A673 (cell line): ENCODE results near the gene MYEOV.

ENCODE experiments used
- EZH2 ChIP-seq: fragments of 200-600 bp; sonication (generic); IDR thresholded peaks from 2 replicates; pipeline ENCODE4 v1.6.1; 2017; ENCODE audit warnings: borderline replicate concordance, low read depth, mild to moderate bottlenecking, mixed read lengths, antibody characterized with exemption, low read length; ENCODE audit not compliant: poor library complexity, severe bottlenecking
- TF ChIP-seq, protein P1 (sequence below): fragments of 300-800, 200-600 bp; sonication (generic); conservative IDR thresholded peaks from 2 replicates; pipeline ENCODE4 v1.5.1; 2017; ENCODE audit warnings: low read depth, mild to moderate bottlenecking, antibody characterized with exemption, low read length, moderate library complexity, mixed read lengths

DNA sequence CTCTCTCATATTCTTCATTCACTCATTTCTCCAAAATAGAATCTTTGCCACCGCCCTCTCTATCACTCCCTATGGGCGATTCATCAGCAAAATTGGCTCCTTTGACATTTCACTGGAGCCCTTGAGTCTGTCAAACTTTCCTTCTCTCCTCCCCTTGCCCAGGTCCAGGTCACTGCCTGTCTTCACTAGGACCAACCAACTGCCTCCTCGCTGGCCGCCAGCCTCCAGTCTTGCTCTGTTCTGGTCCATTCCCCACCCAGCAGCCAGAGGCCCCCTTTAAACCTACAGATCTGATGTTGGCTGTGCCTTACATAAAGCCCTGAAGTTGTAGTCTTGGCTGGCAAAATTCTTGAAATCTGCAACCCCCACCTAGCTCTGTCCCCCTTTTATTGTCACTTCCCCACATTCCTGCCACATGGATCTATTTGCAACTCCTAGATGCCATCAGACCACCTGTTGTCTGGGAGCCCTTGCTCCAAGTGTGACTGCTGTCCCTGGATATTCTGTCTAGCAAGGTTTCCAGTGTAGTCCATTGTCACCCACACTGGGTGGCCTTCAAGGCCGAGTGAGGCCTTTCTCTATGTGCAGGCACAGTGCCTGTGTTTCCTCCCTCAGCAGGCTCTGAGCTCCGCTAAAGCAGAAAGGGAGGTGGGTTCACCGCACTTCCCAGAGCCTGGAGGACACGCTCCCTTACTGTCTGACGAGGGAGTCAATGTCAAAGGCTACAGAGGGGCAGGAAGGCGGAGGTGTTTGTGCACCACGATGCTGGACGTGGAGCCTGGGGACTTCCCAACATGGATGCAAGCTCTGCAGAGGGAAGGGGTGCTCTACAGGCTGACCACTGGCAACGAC lies 25.5 kb downstream of the MYEOV start:
- TF ChIP-seq, protein P1, sequence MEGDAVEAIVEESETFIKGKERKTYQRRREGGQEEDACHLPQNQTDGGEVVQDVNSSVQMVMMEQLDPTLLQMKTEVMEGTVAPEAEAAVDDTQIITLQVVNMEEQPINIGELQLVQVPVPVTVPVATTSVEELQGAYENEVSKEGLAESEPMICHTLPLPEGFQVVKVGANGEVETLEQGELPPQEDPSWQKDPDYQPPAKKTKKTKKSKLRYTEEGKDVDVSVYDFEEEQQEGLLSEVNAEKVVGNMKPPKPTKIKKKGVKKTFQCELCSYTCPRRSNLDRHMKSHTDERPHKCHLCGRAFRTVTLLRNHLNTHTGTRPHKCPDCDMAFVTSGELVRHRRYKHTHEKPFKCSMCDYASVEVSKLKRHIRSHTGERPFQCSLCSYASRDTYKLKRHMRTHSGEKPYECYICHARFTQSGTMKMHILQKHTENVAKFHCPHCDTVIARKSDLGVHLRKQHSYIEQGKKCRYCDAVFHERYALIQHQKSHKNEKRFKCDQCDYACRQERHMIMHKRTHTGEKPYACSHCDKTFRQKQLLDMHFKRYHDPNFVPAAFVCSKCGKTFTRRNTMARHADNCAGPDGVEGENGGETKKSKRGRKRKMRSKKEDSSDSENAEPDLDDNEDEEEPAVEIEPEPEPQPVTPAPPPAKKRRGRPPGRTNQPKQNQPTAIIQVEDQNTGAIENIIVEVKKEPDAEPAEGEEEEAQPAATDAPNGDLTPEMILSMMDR = no peak
- TF ChIP-seq EZH2 = no peak
